PFSK-1 (cell line): Measurements from ENCODE around the gene GGN.

Source experiments
- FOXP2 ChIP-seq: optimal IDR thresholded peaks from 2 replicates; pipeline ENCODE3; 2011; ENCODE audit warnings: borderline replicate concordance, control low read depth, inconsistent platforms; ENCODE audit not compliant: insufficient read depth; ENCODE audit errors: extremely low read length, extremely low read depth
- POLR2AphosphoS5 ChIP-seq: IDR thresholded peaks from 2 replicates; pipeline ENCODE4 v1.6.1; 2012; ENCODE audit warnings: low read depth, mild to moderate bottlenecking, control low read depth, low read length, moderate library complexity
- REST ChIP-seq, 2 experiments: IDR thresholded peaks; 2 replicates each; pipeline versions ENCODE4 v1.6.1 to v1.8.0; 2011 to 2012; ENCODE audit warnings: low read depth in 2 of 2, low read length in 2 of 2, control low read depth in 1 of 2, inconsistent platforms in 1 of 2, mild to moderate bottlenecking in 1 of 2, moderate library complexity in 1 of 2; ENCODE audit not compliant: insufficient read depth in 1 of 2
- SIN3A ChIP-seq: IDR thresholded peaks from 2 replicates; pipeline ENCODE4 v1.6.1; 2012; ENCODE audit warnings: mild to moderate bottlenecking, low read length, moderate library complexity, borderline replicate concordance; ENCODE audit not compliant: insufficient read depth
- TAF1 ChIP-seq: IDR thresholded peaks from 2 replicates; pipeline ENCODE4 v1.6.1; 2012; ENCODE audit warnings: low read length, control low read depth, borderline replicate concordance; ENCODE audit not compliant: insufficient read depth

DNA sequence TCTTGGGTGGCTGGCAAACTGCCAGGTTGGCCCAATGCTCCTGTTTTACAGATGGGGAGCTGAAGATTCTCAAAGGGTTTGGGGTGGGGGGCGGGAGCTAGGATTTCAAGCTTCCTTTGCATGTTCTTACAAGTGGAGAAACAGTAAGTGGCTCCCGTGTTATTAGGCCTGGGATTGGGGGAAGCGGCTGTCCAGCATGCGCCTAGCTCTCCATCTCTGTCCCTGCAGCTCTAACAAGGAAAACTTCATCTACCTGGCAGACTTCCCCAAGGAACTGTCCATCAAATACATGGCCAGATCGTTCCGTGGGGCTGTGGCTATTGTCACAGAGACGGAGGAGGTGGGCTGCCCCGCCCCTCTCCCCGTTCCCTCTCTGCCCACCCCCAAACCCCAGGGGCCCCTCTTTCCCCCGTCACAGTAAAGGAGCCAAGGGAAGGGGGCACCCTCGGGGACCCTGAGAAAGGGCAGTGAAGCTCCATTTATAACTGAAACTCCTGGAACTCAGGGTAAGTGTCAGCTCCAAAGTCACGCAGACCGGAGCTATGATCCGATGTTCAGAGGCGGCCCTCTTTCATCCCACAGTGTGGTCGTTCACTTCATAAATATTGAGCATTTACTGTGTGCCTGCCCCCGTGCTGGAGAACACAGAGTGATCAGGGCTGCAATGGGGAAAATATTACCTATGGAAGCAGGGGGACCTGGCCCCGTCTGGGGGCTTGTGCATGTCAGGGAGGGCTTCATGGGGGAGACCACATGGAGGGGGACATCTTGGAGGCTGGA, 28.4 kb downstream of the GGN start:
- no peak for TF ChIP-seq POLR2AphosphoS5
- TF ChIP-seq SIN3A, result no peak
- no peak for TF ChIP-seq REST (IDR thresholded peaks at IDR 0.05; ENCODE audit: insufficient read depth in 1 of 2, low read depth in 2 of 2, low read length in 2 of 2)
- no peak for TF ChIP-seq TAF1
- TF ChIP-seq FOXP2, result no peak
